B cell (primary cell): Measurements from ENCODE around the gene CCDC178. TPM values are rescaled to one million over a fixed set of nuclear protein-coding genes. Genes with fewer than 3 reads are reported as not detected.
A peak's percentile ranks its signal among the peaks of the same experiment; 100 is the strongest.
"Not testable (repeated sequence)": the region's sequence is repeated elsewhere in the genome, so short reads cannot be mapped to it uniquely, and the experiment has no call there.

ENCODE experiments used
- ATAC-seq: fragments of 200-7000 bp; cut with Tn5 transposase; one replicate; pipeline ENCODE4 v1.10.0; 2021; ENCODE audit warnings: low read depth, mild to moderate bottlenecking, moderate number of reproducible peaks, moderate library complexity
- CTCF ChIA-PET: fragments of 350-600 bp; sonication (Branson Sonifier 250); formaldehyde crosslinking; loops from one replicate; lab custom pipeline; 2021; ENCODE audit warnings: antibody characterized with exemption, inconsistent platforms; lab: Charles Lee
- POLR2A ChIA-PET: fragments of 350-600 bp; sonication (Branson Sonifier 250); formaldehyde crosslinking; loops from one replicate; lab custom pipeline; 2021; ENCODE audit warnings: antibody characterized with exemption; lab: Charles Lee
- DNase-seq: peaks from one replicate; pipeline ENCODE4 v3.0.0; 2013
- H2AFZ ChIP-seq: 2 replicates; pipeline ENCODE4 v1.6.1; 2012; ENCODE audit warnings: mild to moderate bottlenecking, low read depth, low read length; ENCODE audit not compliant: insufficient read depth, poor library complexity, severe bottlenecking
- H3K27ac ChIP-seq, 2 donors: 1 replicate in 1 of 2; 2 replicates in 1 of 2; pipeline ENCODE4 v1.5.1; 2012 to 2013; ENCODE audit warnings: low read length in 2 of 2, mild to moderate bottlenecking in 2 of 2, moderate library complexity in 1 of 2
- H3K27me3 ChIP-seq, 4 experiments: fragments of 200-600 bp in 1 of 4; sonication (generic) in 1 of 4; replicated peaks in 1 of 4; 1 replicate in 2 of 4; 2 replicates in 2 of 4; pipeline versions ENCODE4 v1.6.1 to v1.7.0; 2013 to 2016; ENCODE audit warnings: low read length in 3 of 4, mild to moderate bottlenecking in 2 of 4, mixed read lengths in 1 of 4, moderate library complexity in 1 of 4; ENCODE audit not compliant: insufficient read depth in 4 of 4, control insufficient read depth in 3 of 4; ENCODE audit errors: control extremely low read depth in 1 of 4
- H3K36me3 ChIP-seq, 2 experiments: replicated peaks in 1 of 2; 1 replicate in 1 of 2; 2 replicates in 1 of 2; pipeline versions ENCODE4 v1.6.1 to v1.7.1; 2013; ENCODE audit warnings: low read length in 1 of 2; ENCODE audit not compliant: insufficient read depth in 2 of 2, control insufficient read depth in 1 of 2; ENCODE audit errors: control extremely low read depth in 1 of 2, extremely low read depth in 1 of 2
- H3K4me1 ChIP-seq, 2 donors: fragments of 200-600 bp in 1 of 2; sonication (generic) in 1 of 2; 1 replicate in 1 of 2; 2 replicates in 1 of 2; pipeline versions ENCODE4 v1.5.1 to v1.6.1; 2013 to 2017; ENCODE audit warnings: low read length in 2 of 2; ENCODE audit not compliant: control insufficient read depth in 2 of 2, insufficient read depth in 2 of 2
- H3K4me2 ChIP-seq: replicated peaks from 2 replicates; pipeline ENCODE3; 2012; ENCODE audit warnings: mild to moderate bottlenecking, low read depth, low read length; ENCODE audit not compliant: poor library complexity, severe bottlenecking
- H3K4me3 ChIP-seq, 5 experiments: fragments of 200-600 bp in 1 of 5; sonication (generic) in 1 of 5; 1 replicate in 3 of 5; 2 replicates in 2 of 5; pipeline versions ENCODE4 v1.5.1 to v1.7.0; 2011 to 2016; ENCODE audit warnings: low read length in 4 of 5, mild to moderate bottlenecking in 4 of 5, low read depth in 2 of 5, control low read depth in 1 of 5, moderate library complexity in 1 of 5; ENCODE audit not compliant: insufficient read depth in 1 of 5; ENCODE audit errors: control extremely low read depth in 1 of 5, extremely low read depth in 1 of 5
- H3K79me2 ChIP-seq: fragments of 200-600 bp; sonication (generic); one replicate; pipeline ENCODE4 v1.6.0; 2016; ENCODE audit warnings: low read length; ENCODE audit not compliant: control insufficient read depth, insufficient read depth
- H3K9ac ChIP-seq: fragments of 200-600 bp; sonication (generic); 2 replicates; pipeline ENCODE4 v1.6.1; 2017; ENCODE audit warnings: mild to moderate bottlenecking, low read length, moderate library complexity
- H3K9me3 ChIP-seq, 3 donors: one replicate each; pipeline versions ENCODE4 v1.6.1 to v1.7.1; 2013; ENCODE audit warnings: low read length in 2 of 3; ENCODE audit not compliant: control insufficient read depth in 2 of 3, insufficient read depth in 1 of 3; ENCODE audit errors: control extremely low read depth in 1 of 3
- H4K20me1 ChIP-seq: 2 replicates; pipeline ENCODE4 v1.6.0; 2012; ENCODE audit warnings: mild to moderate bottlenecking, low read length; ENCODE audit not compliant: insufficient read depth, control insufficient read depth, poor library complexity, severe bottlenecking
- H3K27ac Mint-ChIP-seq: one replicate; pipeline ENCODE4 v1.8.0; 2021; ENCODE audit warnings: mixed read lengths
- H3K27me3 Mint-ChIP-seq: one replicate; pipeline ENCODE4 v1.8.0; 2021; ENCODE audit warnings: mixed read lengths
- H3K4me1 Mint-ChIP-seq: one replicate; pipeline ENCODE4 v1.8.0; 2021; ENCODE audit warnings: mixed read lengths
- H3K4me3 Mint-ChIP-seq: one replicate; pipeline ENCODE4 v1.8.0; 2021; ENCODE audit warnings: mixed read lengths
- H3K9me3 Mint-ChIP-seq: one replicate; pipeline ENCODE4 v1.8.0; 2022; ENCODE audit warnings: mixed read lengths; ENCODE audit not compliant: insufficient read depth
- EZH2 ChIP-seq: IDR thresholded peaks from 2 replicates; pipeline ENCODE4 v1.6.1; 2012; ENCODE audit warnings: borderline replicate concordance, low read depth, mild to moderate bottlenecking, moderate library complexity, low read length; ENCODE audit not compliant: insufficient read depth, poor library complexity, severe bottlenecking
- WGBS: methylation state at CpG from one replicate; pipeline ENCODE4 v1.1.5; 2013; ENCODE audit warnings: missing lambda C conversion rate; ENCODE audit not compliant: insufficient coverage; 5-methylcytosine and 5-hydroxymethylcytosine counted together
- intact Hi-C: fragments of 100-400 bp; cut with micrococcal nuclease; formaldehyde crosslinking; loops from one replicate; pipeline ENCODE4 v1.10.0; 2022
- polyA plus RNA-seq: library from polyadenylated mRNA; depleted of rRNA; stranded (reverse); fragments of >200 nt; gene quantifications from 2 replicates; pipeline ENCODE4 v1.2.3, GENCODE V29; 2012
- total RNA-seq, 2 donors: library from RNA; stranded (reverse); fragments of 120-200 nt in 1 of 2; gene quantifications; 1 replicate in 1 of 2; 2 replicates in 1 of 2; pipeline versions ENCODE4 v1.2.3 to v1.2.4, GENCODE V29; 2013 to 2022
- TF ChIP-seq, protein P1 (sequence below): fragments of 200-600 bp; IDR thresholded peaks from one replicate; pipeline ENCODE4 v1.8.0; 2022; ENCODE audit warnings: antibody characterized with exemption, mild to moderate bottlenecking

CCDC178 gene
- total and polyA plus RNA-seq, 2 donors (not counting 1 experiment from before 2014, with no cell fraction given) = not detected

- Histone ChIP-seq H3K4me2 (no peak overlapping the region), H3K4me1 (no peaks in the 10 kb centered on the region), H3K27me3 (no peaks in the 10 kb centered on the region), H3K9ac (no peak overlapping the region), H3K36me3 (no peaks in the 10 kb centered on the region), H3K4me3 (no peak overlapping the region), H2AFZ (no peak overlapping the region), H4K20me1 (no peaks in the 10 kb centered on the region), H3K79me2 (no peaks in the 10 kb centered on the region), H3K9me3 (no peaks in the 10 kb centered on the region), H3K27ac (no peak overlapping the region)
- Mint-ChIP-seq H3K9me3 (no peaks in the 10 kb centered on the region), H3K4me1 (no peaks in the 10 kb centered on the region), H3K27me3 (no peaks in the 10 kb centered on the region), H3K4me3 (no peak overlapping the region), H3K27ac (no peak overlapping the region)
- ATAC-seq (no peak), DNase-seq (no peak)
- POLR2A ChIA-PET = no interaction called here
- TF ChIP-seq EZH2 = no peak
- TF ChIP-seq, protein P1, sequence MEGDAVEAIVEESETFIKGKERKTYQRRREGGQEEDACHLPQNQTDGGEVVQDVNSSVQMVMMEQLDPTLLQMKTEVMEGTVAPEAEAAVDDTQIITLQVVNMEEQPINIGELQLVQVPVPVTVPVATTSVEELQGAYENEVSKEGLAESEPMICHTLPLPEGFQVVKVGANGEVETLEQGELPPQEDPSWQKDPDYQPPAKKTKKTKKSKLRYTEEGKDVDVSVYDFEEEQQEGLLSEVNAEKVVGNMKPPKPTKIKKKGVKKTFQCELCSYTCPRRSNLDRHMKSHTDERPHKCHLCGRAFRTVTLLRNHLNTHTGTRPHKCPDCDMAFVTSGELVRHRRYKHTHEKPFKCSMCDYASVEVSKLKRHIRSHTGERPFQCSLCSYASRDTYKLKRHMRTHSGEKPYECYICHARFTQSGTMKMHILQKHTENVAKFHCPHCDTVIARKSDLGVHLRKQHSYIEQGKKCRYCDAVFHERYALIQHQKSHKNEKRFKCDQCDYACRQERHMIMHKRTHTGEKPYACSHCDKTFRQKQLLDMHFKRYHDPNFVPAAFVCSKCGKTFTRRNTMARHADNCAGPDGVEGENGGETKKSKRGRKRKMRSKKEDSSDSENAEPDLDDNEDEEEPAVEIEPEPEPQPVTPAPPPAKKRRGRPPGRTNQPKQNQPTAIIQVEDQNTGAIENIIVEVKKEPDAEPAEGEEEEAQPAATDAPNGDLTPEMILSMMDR = peak; percentile 19
- CTCF ChIA-PET = no interaction called here
- intact Hi-C loops = no loop called here
Measured at GRCh38 chr18:33404244-33404873, 36.2 kb downstream of the CCDC178 start.

- H3K36me3 ChIP-seq, H3K9me3 Mint-ChIP-seq, H4K20me1 ChIP-seq, H3K4me3 Mint-ChIP-seq, CTCF ChIA-PET, H3K4me1 Mint-ChIP-seq, intact Hi-C loops, H2AFZ ChIP-seq, H3K4me3 ChIP-seq, H3K27me3 Mint-ChIP-seq, H3K4me2 ChIP-seq, H3K4me1 ChIP-seq, H3K79me2 ChIP-seq, POLR2A ChIA-PET, H3K9me3 ChIP-seq, H3K27me3 ChIP-seq, H3K27ac ChIP-seq, H3K9ac ChIP-seq, DNase-seq, ATAC-seq, H3K27ac Mint-ChIP-seq: not testable (repeated sequence)
- 100% methylated on average over 4 of the region's 8 CpGs for WGBS
Measured at GRCh38 chr18:33398939-33399338, 41.6 kb downstream of the CCDC178 start.
